ENCODE results near the gene CMTM2.
"Not testable (repeated sequence)": the region's sequence is repeated elsewhere in the genome, so short reads cannot be mapped to it uniquely, and the experiment has no call there.

Gene CMTM2

DNA sequence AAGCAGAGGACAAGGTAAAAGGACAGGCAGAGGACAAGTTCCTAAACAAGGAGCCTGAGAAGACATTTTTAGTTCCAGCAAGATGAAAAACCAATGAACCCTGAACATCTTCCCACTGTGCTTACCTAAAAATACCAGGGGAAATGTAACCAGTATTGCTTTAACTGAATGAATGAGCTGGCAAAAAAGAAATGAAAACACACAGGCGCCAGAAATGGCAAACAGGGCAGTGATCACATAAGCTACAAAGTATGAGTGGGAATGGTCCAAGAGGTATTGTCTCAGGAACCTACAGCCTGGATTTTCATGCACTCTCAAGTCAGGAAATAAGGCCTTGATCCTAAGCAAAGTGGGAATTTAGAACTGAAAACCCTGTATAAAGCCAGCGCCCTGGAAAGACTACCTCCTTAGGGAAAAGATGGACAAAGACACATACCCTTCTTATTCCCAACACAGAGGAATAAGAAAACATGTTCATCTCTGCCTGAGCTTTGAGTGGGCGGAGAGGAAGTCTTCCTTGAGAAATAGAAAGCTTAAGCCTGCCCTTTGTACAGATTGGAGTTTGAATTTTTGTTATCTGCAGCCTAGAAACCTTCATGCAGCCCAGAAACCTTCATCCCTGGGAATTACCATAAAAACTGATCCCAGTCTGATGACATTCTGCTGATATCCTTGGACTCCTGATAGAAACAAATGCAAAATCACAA is 2.1 kb downstream of the CMTM2 start:
- no peak for DNase-seq (ENCODE audit: low read depth in 1 of 2, low spot score in 1 of 2)

DNA sequence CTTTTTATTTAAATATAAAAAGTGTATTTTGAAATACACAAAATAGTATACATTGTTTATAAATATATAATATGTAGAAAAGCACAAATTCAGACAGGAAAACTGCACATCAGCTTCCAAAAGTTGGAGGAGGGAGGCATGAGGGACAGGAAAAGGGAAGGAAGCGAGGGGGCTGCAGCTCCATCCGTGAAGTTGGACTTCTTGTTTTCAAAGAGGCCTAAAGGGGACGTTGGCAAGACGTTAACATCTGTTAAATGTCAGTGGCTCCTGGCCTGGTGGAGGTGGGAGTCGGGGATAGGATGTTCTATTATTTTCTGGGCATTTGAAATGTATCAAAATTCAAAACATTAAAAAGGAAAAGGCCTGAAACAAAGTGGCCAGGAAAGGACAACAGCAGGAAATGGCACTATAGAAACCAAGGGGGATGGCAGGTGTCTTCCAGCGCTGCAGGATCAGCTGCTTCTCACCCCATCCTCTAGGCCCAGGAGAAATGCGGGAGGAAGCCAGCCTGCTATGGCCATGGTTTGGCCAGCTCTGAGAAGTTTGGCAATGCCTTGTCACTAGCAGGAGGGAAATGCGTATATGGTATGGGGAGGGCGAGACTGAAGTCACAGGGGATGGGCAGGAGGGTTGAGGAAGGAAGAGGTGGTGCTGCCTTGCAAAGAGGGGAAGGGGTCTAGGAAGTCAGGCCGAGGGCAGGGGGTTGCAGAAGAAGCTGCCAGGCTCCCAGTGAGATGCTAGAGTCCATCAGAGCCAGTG is 6.4 kb downstream of the CMTM2 start:
- no peak for DNase-seq (ENCODE audit: low read depth in 1 of 2, low spot score in 1 of 2)

DNA sequence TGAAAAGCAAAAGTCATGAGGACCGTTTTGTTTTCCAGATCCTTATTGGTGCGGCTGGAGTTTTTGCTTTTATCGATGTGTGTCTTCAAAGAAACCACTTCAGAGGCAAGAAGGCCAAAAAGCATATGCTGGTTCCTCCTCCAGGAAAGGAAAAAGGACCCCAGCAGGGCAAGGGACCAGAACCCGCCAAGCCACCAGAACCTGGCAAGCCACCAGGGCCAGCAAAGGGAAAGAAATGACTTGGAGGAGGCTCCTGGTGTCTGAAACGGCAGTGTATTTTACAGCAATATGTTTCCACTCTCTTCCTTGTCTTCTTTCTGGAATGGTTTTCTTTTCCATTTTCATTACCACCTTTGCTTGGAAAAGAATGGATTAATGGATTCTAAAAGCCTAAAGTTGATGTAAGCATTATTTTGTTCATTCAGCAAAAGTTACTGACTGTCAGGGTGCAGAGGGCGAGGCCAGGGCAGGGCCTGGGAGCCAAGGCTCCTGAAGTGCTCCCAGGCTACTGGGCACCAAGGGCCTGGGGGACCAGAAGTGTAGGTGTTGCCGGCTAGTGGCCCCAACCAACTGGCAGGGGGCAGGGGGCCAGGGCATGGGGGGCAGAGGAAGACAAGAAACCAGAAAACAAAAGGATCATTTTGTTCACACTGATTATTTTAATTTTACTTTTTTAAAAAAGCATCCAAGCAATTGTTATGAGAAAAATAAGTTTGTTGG is 8.8 kb downstream of the CMTM2 start:
- DNase-seq (ENCODE audit: low read depth in 1 of 2, low spot score in 1 of 2) = no peak

GRCh38 chr16:66588981-66589713 is 9.9 kb downstream of the CMTM2 start:
- DNase-seq (ENCODE audit: low read depth in 1 of 2, low spot score in 1 of 2) = peak; percentile 21 to 48

DNA sequence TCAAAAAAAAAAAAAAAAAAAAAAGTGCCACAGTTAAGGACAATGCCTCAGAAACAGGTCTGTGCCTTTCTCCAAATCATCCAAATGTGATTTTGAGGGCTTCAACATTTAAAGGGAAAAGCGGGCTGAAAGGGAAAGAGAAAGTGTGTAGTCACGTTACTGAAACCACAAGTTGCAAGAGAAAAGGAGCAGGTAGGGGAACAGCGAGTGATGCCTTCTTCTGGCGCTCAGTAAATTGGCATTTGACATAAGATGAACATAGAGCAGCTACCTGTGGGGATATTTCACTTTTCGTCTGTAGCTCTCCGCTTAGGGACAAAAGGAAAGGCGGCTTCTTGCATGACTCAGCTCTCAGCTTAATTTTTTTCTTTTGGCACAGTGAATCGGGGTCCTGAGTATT is 11.1 kb downstream of the CMTM2 start:
- DNase-seq (ENCODE audit: low read depth in 1 of 2, low spot score in 1 of 2) = no peak

- DNase-seq (ENCODE audit: low read depth in 1 of 2, low spot score in 1 of 2) = no peak
These were observed 11.8 kb downstream of the CMTM2 start for GRCh38 chr16:66591018-66591417.

- no peak for DNase-seq (ENCODE audit: low read depth in 1 of 2, low spot score in 1 of 2)
These were observed 13.0 kb downstream of the CMTM2 start for GRCh38 chr16:66592241-66592640.

DNA sequence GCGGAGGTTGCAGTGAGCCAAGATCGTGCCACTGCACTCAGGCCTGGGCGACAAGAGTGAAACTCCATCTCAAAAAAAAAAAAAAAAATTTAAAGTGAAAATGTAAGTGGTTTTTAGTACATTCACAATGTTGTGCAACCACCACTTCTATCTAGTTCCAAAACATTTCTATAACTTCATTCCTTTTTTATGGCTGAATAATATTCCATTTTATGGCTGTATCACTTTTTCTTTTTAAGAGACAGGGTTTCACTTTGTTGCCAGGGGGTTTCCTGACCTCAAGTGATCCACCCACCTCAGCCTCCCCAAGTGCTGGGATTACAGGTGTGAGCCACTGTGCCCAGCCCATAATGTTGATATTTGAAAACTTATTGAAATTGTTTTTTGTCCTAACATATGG is 13.6 kb downstream of the CMTM2 start:
- DNase-seq (ENCODE audit: low read depth in 1 of 2, low spot score in 1 of 2) = no peak

DNA sequence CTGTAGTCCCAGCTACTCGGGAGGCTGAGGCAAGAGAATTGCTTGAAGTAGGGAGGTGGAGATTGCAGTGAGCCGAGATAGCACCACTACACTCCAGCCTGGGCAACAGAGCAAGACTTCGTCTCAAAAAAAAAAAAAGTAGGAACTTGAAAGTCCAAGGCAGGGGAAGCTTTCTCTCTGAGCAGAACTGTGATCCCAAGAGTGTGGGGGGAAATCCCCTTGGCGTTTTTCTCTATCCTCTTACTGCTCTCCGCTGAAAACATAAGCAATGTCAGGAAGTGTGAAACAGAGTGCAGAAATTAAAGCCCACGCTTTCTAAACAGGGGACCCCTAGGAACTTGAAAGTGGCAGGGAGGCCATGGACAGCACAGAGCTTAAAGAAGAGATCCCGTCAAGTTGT is 15.5 kb downstream of the CMTM2 start:
- no peak for DNase-seq (ENCODE audit: low read depth in 1 of 2, low spot score in 1 of 2)

GRCh38 chr16:66596559-66596958 is 17.3 kb downstream of the CMTM2 start:
- DNase-seq (ENCODE audit: low read depth in 1 of 2, low spot score in 1 of 2) = not testable (repeated sequence)

DNA sequence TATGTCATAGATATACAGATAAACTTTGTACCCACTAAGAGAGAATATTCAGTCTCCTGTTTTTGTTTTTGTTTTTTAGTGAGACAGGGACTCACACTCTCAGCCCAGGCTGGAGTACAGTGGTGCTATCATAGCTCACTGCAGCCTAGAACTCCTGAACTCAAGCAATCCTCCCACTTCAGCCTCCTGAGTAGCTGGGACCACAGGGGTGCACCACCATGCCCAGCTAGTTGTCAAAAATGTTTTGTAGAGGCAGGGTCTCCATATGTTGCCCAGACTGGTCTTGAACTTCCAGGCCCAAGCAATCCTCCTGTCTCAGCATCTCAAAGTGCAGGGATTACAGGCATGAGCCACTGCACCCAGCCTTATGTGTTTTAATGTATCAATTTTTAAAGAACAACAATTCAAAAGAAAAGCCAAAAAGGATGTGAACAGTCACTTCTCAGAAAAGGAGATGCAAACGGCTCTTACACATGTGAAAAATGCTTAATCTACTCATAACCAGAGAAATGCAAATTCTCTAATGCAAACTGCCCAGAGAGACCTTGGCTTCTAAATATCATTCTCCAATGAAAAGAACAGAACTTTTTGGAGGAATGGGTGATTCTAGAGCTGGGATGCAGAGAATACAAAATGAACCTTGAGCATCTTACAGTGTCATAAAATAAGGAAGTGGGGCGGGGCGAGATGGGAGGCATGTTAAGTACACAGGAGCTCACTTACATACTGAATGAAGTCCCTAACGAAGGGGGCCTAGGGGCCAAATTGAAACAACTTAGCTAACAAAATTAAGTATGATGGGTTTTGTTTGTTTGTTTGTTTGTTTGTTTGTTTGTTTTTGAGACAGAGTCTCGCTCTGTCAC is 18.0 kb downstream of the CMTM2 start:
- no peak for DNase-seq (ENCODE audit: low read depth in 1 of 2, low spot score in 1 of 2)

GRCh38 chr16:66598111-66598510 is 18.8 kb downstream of the CMTM2 start:
- no peak for DNase-seq (ENCODE audit: low read depth in 1 of 2, low spot score in 1 of 2)

GRCh38 chr16:66599726-66600125 is 20.5 kb downstream of the CMTM2 start:
- DNase-seq (ENCODE audit: low read depth in 1 of 2, low spot score in 1 of 2) = no peak

DNA sequence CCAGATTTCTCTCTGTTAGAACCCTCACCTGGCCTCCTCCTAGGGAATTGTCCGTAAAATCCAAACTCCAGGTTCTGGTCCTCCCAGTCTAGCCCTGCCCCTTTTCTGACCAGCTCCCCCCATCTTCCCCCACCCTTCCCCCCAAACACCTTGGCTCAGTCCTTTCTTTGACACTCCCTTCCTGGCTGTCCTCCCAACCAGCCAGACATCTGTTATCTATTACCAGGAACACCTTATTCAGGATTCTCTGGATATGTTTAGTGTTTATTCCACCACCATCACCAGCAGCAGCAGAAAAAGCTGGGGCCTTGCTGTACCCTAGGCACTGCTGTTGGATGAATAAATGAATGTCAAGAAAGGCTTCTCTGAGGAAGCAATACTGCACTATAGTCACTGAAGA is 21.2 kb downstream of the CMTM2 start:
- DNase-seq (ENCODE audit: low read depth in 1 of 2, low spot score in 1 of 2) = no peak

DNA sequence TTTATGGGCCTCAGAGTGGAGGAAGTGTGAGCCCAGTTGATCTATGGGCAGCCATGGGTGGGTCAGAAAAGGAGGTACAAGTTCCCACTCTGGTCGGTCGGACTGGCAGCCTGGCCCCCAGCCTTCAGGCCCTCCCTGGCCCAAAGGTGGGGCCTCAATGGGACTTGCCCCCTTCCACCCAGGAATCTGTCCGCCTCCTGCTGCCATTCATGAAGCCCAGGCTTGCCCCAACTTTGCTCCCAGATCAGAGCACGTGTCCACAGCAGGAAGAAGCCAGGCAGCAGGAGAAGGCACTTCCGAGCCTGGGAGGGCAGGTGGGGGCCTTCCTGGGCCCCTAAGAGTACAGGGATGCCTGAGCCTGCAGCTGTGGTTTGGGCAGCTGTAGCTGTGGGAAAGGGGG is 22.2 kb downstream of the CMTM2 start:
- DNase-seq (ENCODE audit: low read depth in 1 of 2, low spot score in 1 of 2) = no peak

GRCh38 chr16:66603537-66604375 is 24.5 kb downstream of the CMTM2 start:
- peak; percentile 42 to 58 for DNase-seq (ENCODE audit: low read depth in 1 of 2, low spot score in 1 of 2)

DNA sequence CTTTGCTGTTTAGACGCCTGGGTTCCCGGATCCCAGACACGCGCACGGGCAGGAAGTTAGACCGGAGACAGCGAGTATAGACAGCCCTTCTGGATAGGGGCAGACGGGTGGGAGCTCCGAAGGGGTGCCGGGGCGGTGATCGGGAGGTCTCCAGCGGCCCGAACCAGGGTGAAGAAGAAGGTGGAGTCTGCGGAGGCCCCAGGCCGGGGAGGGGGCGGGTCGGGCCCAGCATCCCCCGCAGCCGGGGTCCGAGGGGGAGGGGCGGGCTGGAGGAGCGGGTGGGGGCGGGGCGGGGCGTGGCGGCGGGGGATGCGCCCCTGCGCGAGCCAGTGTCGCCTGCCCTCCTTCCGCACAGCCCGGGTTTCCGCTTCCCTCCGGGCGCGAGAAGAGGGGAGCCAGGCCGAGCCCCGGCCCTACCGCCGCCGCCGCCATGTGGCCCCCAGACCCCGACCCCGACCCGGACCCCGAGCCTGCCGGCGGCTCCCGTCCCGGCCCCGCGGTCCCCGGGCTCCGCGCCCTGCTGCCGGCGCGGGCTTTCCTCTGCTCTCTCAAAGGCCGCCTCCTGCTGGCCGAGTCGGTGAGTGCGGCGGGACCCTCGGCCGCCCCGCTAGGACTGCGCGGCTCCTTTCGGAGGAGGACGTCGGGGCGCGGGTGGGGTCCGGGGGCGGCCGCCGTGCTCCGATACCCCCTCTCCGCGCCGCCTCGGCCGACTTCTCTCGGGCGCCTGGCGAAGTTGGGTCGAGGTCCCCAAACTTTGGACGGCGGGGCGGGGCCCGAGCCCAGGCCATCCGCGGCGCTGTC is 25.3 kb downstream of the CMTM2 start, which contains the start of gene CMTM3:
Gene CMTM3 (plus strand): TSS at position 329 of the 801 bp plus-strand sequence. CDS start 102 bp downstream, at position 431.
- DNase-seq (ENCODE audit: low read depth in 1 of 2, low spot score in 1 of 2) = peak; percentile 49 to 70

DNA sequence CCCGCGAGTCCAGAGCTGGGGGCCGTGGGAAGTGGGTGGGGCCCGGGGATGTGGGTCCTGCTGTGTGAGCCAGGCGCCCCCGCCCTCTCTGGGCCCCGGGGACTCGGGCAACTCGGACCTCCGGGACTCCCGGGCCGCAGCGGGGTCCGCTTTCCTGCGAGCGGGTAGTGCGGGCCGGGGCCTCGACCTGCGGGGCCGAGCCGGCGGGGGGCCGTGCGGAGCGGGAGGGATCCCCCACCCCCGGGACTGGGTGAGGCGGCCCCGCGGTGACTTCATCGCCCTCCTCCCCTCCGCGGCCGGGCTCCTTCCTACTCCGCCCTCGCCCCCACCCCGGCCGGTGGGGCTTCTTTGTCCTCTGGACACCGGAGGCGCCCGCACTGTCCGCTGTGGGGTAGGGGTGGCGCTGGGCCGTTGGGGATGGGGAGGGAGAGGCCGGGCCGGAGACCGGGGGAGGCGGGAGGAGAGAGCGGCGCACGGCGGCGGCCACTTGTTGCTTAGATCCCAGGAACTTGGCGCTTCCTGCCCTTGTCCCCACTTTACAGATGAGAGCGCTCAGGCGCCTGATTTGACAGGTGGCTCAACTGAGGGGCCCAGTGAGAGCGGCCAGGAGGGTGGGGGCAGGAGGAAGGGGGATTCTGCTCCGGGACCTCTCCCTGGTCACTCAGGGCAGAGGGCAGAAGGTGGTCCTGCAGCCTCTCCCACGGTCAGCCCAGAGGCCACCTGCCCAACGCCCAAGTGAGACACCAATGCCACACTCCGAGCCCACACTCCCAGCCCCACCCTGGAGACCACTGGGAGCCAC is 26.1 kb downstream of the CMTM2 start:
- peak in 1 of 2 donors; percentile 22 for DNase-seq (ENCODE audit: low read depth in 1 of 2, low spot score in 1 of 2)

Measured in stimulated activated CD4-positive, alpha-beta T cell treated with anti-CD3 and anti-CD28 coated beads, Interleukin-15, amount 100 ng/mL, for 1 hour (primary cell).